Measurements from ENCODE around the gene PHLPP1. TPM values are rescaled to one million over a fixed set of nuclear protein-coding genes. Genes with fewer than 3 reads are reported as not detected.

PHLPP1 gene
- total and polyA plus RNA-seq, 2 of the 4 experiments (the other 2 are of a cell fraction): 3.3 to 3.6 TPM

- Histone ChIP-seq H3K14ac (replicated peaks; ENCODE audit: low read depth, low read length) (no peak overlapping the region), H2BK120ac (ENCODE audit: low read depth, low read length) (no peak overlapping the region), H2BK20ac (ENCODE audit: low read depth, low read length) (no peak overlapping the region), H3K79me1 (ENCODE audit: low read depth in 1 of 2, low read length in 2 of 2) (peaks cover 12 to 26% of the 10 kb centered on the region in 2 experiments; a peak in 3 of 4 replicates), H2BK5ac (ENCODE audit: low read depth, low read length, poor library complexity, severe bottlenecking) (no peak overlapping the region), H3K4me3 (ENCODE audit: insufficient read depth, low read depth, low read length) (no peak overlapping the region), H3K4ac (ENCODE audit: low read depth, low read length) (no peak overlapping the region), H3K4me2 (ENCODE audit: low read depth, low read length) (peak overlapping the region; percentile 40; the same call in 1 of the 2 replicates), H3K4me1 (ENCODE audit: control insufficient read depth, insufficient read depth, low read length) (peaks cover 7% of the 10 kb centered on the region), H2AK5ac (ENCODE audit: low read depth, low read length) (no peak overlapping the region; the same call in 1 of the 2 replicates), H3K9me3 (ENCODE audit: control insufficient read depth, insufficient read depth, low read length) (peaks cover 2% of the 10 kb centered on the region; the same call in 1 of the 2 replicates), H3K9me1 (ENCODE audit: insufficient read depth, low read length) (peaks cover 3% of the 10 kb centered on the region; the same call in 1 of the 2 replicates), H4K91ac (ENCODE audit: insufficient read depth, low read depth, low read length) (peak overlapping the region; percentile 36; the same call in 1 of the 2 replicates), H2AK9ac (replicated peaks; ENCODE audit: low read depth, low read length, poor library complexity) (no peak overlapping the region), H4K8ac (ENCODE audit: low read depth in 2 of 2, low read length in 2 of 2) (peak overlapping the region in 1 of 2 experiments; percentile 1; a peak in 1 of 4 replicates), H2AFZ (replicated peaks; ENCODE audit: low read length, poor library complexity) (no peak overlapping the region), H3K36me3 (ENCODE audit: control insufficient read depth, insufficient read depth, low read length) (no peaks in the 10 kb centered on the region), H2BK15ac (ENCODE audit: low read depth, low read length) (no peak overlapping the region), H3K56ac (ENCODE audit: extremely low read depth, insufficient read depth, low read length) (no peak overlapping the region), H3K27me3 (ENCODE audit: control insufficient read depth, insufficient read depth, low read length) (no peaks in the 10 kb centered on the region), H3K9ac (ENCODE audit: low read depth, low read length) (no peak overlapping the region), H4K20me1 (ENCODE audit: insufficient read depth, low read length) (no peaks in the 10 kb centered on the region), H3K27ac (ENCODE audit: insufficient read depth, low read length) (no peak overlapping the region), H3K23ac (ENCODE audit: low read depth, low read length) (no peak overlapping the region), H4K5ac (ENCODE audit: low read depth, low read length) (no peak overlapping the region), H3K18ac (ENCODE audit: low read depth, low read length) (no peak overlapping the region)
- dilution Hi-C loops (cut with HindIII; ENCODE audit: low sequenced_read_pairs, unreplicated experiment) (no loop called here), in situ Hi-C loops (cut with MboI; ENCODE audit: low sequenced_read_pairs) (no loop called here), intact Hi-C loops (cut with micrococcal nuclease) (no loop called here)
- DNase-seq (peak; percentile 25), ATAC-seq (ENCODE audit: low read depth) (peak; percentile 59)
- BruUV-seq (replicated peaks): no TSS peak
- whole genome bisulfite sequencing, 2 experiments (ENCODE audit: extremely low coverage in 2 of 2, insufficient read length in 1 of 2): no CpG with 5 or more reads among the region's 3 CpGs
- POLR2A ChIA-PET (ENCODE audit: unreplicated experiment): no interaction called here
- no peak for TF ChIP-seq MAZ (IDR thresholded peaks at IDR 0.05; ENCODE audit: borderline replicate concordance, low read depth, low read length)
- no peak for TF ChIP-seq RFX5 (IDR thresholded peaks at IDR 0.05; ENCODE audit: low read depth, low read length)
- TF ChIP-seq CEBPB (IDR thresholded peaks at IDR 0.05; ENCODE audit: low read depth, low read length): no peak
- TF ChIP-seq MXI1 (IDR thresholded peaks at IDR 0.05; ENCODE audit: borderline replicate concordance, low read depth, low read length): no peak
- no peak for TF ChIP-seq FOS (IDR thresholded peaks at IDR 0.05; ENCODE audit: low read depth, low read length)
- no peak for TF ChIP-seq POLR2A (IDR thresholded peaks at IDR 0.05; ENCODE audit: low read depth, low read length)
- no peak for TF ChIP-seq CTCF (conservative IDR thresholded peaks at IDR 0.05; ENCODE audit: low read depth, low read length)
- CTCF ChIA-PET: interaction anchor here (0.6 kb wide), 1 partner anchor 117 kb away, joined by 5 read pairs; no protein-coding TSS in a partner anchor
Measured at GRCh38 chr18:62751341-62751821, 36.0 kb downstream of the PHLPP1 start.

Data from IMR-90 (cell line).